ENCODE measurements around the gene NID2. TPM values are rescaled to one million over a fixed set of nuclear protein-coding genes. Genes with fewer than 3 reads are reported as not detected.

The NID2 gene
- total RNA-seq, 1 experiment from 2014 or later: 6.6 TPM

DNA sequence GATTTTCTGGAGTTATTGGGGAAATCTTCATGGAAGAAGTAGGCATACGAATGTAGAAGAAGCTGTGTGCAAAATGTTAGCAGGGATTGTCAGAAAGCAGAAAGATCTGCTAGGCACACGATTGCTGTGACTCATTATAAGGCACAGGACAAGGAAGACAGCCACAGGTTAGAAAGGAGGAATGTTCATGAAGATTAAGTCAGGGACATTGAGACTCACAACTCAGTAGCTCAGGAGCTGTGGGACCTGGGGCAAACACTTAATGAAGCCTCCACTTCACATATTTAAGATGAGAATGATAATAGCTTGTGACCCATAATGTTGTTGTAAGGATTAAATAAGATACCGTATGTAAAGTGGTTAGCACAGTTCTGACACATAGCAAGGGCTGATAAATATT lies 106.1 kb downstream of the NID2 start:
- H3K4me2 ChIP-seq (ENCODE audit: insufficient read depth, insufficient read length, low read length): no peak overlapping the region
- no CpG with 5 or more reads among the region's 3 CpGs for WGBS (ENCODE audit: extremely low coverage, insufficient read length, low lambda C conversion rate)
- no peak overlapping the region for H3K27ac ChIP-seq (ENCODE audit: insufficient read length, low read depth, low read length)

More for the DNA sequence above, 106.1 kb downstream of the NID2 start:
- DNase-seq: no peak
- no peak overlapping the region for H3K18ac ChIP-seq (ENCODE audit: insufficient read length, low read depth, low read length)
- no peak overlapping the region for H2AFZ ChIP-seq (ENCODE audit: low read length)
- no peak overlapping the region for H4K8ac ChIP-seq (replicated peaks; ENCODE audit: insufficient read length, low read depth, low read length)
- no peak overlapping the region for H2BK20ac ChIP-seq (ENCODE audit: low read depth, low read length, poor library complexity, severe bottlenecking)
- no peak overlapping the region for H3K14ac ChIP-seq (ENCODE audit: insufficient read depth, low read length)
- no peak overlapping the region for H3T11ph ChIP-seq (ENCODE audit: low read length)
- no peak overlapping the region for H2AK5ac ChIP-seq (ENCODE audit: insufficient read length, low read length)
- no peaks in the 10 kb centered on the region for H3K79me2 ChIP-seq (ENCODE audit: insufficient read depth, low read length)
- H2BK5ac ChIP-seq (ENCODE audit: insufficient read length, low read length): no peak overlapping the region
- Mint-ChIP-seq H3K4me1 (peaks cover 0 to 8% of the 10 kb centered on the region in 2 experiments; a peak in 1 of 4 replicates), H3K4me3 (no peak overlapping the region), H3K36me3 (ENCODE audit: insufficient read depth in 1 of 3, low read depth in 3 of 3) (peaks cover 16 to 25% (median 19%) of the 10 kb centered on the region in 3 experiments), H3K27ac (no peak overlapping the region; a peak in 1 of 7 replicates), H3K9me3 (peaks cover 19% of the 10 kb centered on the region in 2 experiments), H3K27me3 (ENCODE audit: low read depth) (no peaks in the 10 kb centered on the region)
- H3K23me2 ChIP-seq (ENCODE audit: insufficient read length, low read depth, low read length, poor library complexity, severe bottlenecking): no peaks in the 10 kb centered on the region
- no peaks in the 10 kb centered on the region for H3K79me1 ChIP-seq (ENCODE audit: insufficient read depth, low read depth, low read length, poor library complexity, severe bottlenecking)
- TF ChIP-seq, protein P1, sequence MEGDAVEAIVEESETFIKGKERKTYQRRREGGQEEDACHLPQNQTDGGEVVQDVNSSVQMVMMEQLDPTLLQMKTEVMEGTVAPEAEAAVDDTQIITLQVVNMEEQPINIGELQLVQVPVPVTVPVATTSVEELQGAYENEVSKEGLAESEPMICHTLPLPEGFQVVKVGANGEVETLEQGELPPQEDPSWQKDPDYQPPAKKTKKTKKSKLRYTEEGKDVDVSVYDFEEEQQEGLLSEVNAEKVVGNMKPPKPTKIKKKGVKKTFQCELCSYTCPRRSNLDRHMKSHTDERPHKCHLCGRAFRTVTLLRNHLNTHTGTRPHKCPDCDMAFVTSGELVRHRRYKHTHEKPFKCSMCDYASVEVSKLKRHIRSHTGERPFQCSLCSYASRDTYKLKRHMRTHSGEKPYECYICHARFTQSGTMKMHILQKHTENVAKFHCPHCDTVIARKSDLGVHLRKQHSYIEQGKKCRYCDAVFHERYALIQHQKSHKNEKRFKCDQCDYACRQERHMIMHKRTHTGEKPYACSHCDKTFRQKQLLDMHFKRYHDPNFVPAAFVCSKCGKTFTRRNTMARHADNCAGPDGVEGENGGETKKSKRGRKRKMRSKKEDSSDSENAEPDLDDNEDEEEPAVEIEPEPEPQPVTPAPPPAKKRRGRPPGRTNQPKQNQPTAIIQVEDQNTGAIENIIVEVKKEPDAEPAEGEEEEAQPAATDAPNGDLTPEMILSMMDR (conservative IDR thresholded peaks at IDR 0.05): no peak
- no peaks in the 10 kb centered on the region for H3K27me3 ChIP-seq (ENCODE audit: insufficient read depth, low read length)
- H3K23ac ChIP-seq (ENCODE audit: insufficient read length, low read depth, low read length): no peak overlapping the region
- 0 out of 2 replicates have a peak, but pooled peaks cover 2% of the 10 kb centered on the region for H3K4me1 ChIP-seq (ENCODE audit: insufficient read depth, low read length)
- H3K9me3 ChIP-seq (ENCODE audit: control insufficient read depth, low read depth, low read length): peaks cover 4% of the 10 kb centered on the region
- no peak overlapping the region for H2BK12ac ChIP-seq (ENCODE audit: insufficient read length, low read depth, low read length)
- no peak overlapping the region for H4K91ac ChIP-seq (ENCODE audit: insufficient read length, low read depth, low read length)
- no peak overlapping the region for H3K56ac ChIP-seq (ENCODE audit: insufficient read length, low read depth, low read length)
- no peak overlapping the region for H4K5ac ChIP-seq (ENCODE audit: insufficient read length, low read depth, low read length)
- no peak overlapping the region for H2BK15ac ChIP-seq (ENCODE audit: low read depth, low read length)
- H3K9ac ChIP-seq (ENCODE audit: extremely low read depth, insufficient read length, low read length): no peak overlapping the region
- H3K4ac ChIP-seq (ENCODE audit: low read depth, low read length): no peak overlapping the region
- no peaks in the 10 kb centered on the region for H4K20me1 ChIP-seq (ENCODE audit: control insufficient read depth, insufficient read depth, insufficient read length)
- H2BK120ac ChIP-seq (ENCODE audit: low read depth, low read length, poor library complexity, severe bottlenecking): no peak overlapping the region

All from H9 (cell line).